GM10266 (cell line): ENCODE data around the gene ROCK1.
"Not testable (repeated sequence)": the region's sequence is repeated elsewhere in the genome, so short reads cannot be mapped to it uniquely, and the experiment has no call there.

Source experiments
- DNase-seq: peaks from one replicate; pipeline ENCODE4 v3.0.0; 2012; ENCODE audit errors: extremely low spot score
- CTCF ChIP-seq: IDR thresholded peaks from 2 replicates; pipeline ENCODE4 v1.5.1; 2012; ENCODE audit warnings: mild to moderate bottlenecking, low read depth; ENCODE audit not compliant: control insufficient read depth, insufficient read depth; ENCODE audit errors: missing control alignments

The ROCK1 gene

GRCh38 chr18:21038201-21038600 is 73.4 kb downstream of the ROCK1 start:
- no peak for TF ChIP-seq CTCF

GRCh38 chr18:21031845-21032244 is 79.8 kb downstream of the ROCK1 start:
- no peak for DNase-seq
- TF ChIP-seq CTCF = no peak

More at GRCh38 chr18:21038201-21038600, 73.4 kb downstream of the ROCK1 start:
- no peak for DNase-seq

GRCh38 chr18:21018257-21018656 is 93.4 kb downstream of the ROCK1 start:
- not testable (repeated sequence) for DNase-seq

DNA sequence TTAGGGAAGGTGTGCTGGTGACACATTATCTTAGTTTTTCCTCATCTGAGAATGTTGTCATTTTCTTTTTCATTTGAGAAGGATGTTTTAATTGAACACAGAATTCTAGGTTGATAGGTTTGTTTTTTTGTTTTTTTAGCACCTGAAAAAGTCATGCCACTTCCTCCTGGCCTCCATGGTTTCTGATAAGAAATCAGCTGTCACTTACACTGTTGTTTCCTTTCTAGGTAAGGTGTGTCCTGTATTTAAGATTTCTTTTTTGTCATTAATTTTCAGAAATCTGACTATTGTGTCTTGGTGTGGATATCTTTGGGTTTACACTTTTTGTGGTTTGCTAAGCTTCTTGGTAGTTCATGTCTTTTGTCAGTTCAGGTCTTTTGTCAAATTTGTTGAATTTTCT is 99.3 kb downstream of the ROCK1 start:
- no peak for TF ChIP-seq CTCF
- DNase-seq = no peak

DNA sequence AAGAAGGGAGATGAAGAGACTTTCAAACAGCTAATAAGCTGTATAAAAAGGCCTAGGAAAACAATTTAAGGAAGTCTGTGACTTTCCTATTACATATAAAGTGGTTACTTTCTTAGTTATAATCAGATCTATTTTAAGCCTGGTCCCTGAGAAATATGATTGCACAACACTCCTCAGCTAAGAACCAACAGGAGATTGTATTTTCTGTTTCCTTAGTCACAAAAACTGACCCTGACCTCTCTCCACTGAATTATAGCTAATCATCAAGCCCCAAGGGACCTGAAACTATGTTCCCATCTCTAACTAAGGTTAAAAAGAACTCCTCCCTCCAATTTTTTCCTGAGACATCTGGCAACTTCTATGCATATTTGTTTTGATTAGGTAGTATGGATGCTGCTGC is 106.9 kb downstream of the ROCK1 start:
- DNase-seq = no peak
- no peak for TF ChIP-seq CTCF

GRCh38 chr18:21000667-21001066 is 110.9 kb downstream of the ROCK1 start:
- no peak for DNase-seq

GRCh38 chr18:20997371-20997770 is 114.2 kb downstream of the ROCK1 start:
- no peak for TF ChIP-seq CTCF

More at GRCh38 chr18:21000667-21001066, 110.9 kb downstream of the ROCK1 start:
- no peak for TF ChIP-seq CTCF

DNA sequence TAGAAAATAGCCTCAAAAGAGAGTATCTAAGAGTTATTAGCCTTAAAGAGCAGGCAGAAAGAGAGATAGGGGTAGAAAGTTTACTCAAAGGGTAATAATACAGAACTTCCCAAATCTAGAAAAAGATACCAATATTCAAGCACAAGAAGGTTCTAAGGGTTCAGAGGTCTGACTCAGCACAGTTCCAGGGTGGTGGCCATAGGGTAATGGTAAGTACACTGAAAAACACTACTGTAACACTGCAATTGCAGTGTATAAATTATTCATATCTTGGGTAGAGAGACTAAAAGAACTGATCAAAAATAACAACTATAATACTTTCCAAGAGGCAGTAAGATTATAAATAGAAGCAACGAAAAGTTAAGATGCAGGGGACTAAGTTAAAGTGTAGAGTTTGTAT is 115.2 kb downstream of the ROCK1 start:
- DNase-seq = no peak
- TF ChIP-seq CTCF = no peak

More at GRCh38 chr18:20997371-20997770, 114.2 kb downstream of the ROCK1 start:
- DNase-seq = no peak
